Thyroid gland (tissue), 4 donors: Measurements from ENCODE around the gene PIK3AP1. TPM values are rescaled to one million over a fixed set of nuclear protein-coding genes. Genes with fewer than 3 reads are reported as not detected.

Source experiments
- DNase-seq, 2 donors: peaks; one replicate each; pipeline ENCODE4 v3.0.0-alpha.2; 2019
- H3K27ac ChIP-seq, 3 donors: fragments of 200-600 bp; sonication (generic); 1 replicate in 2 of 3; 2 replicates in 1 of 3; pipeline ENCODE4 v1.5.1; 2016 to 2019; ENCODE audit warnings: mild to moderate bottlenecking in 1 of 3, moderate library complexity in 1 of 3
- H3K27me3 ChIP-seq: fragments of 200-600 bp; sonication (generic); one replicate; pipeline ENCODE4 v1.5.1; 2019
- H3K36me3 ChIP-seq, 2 donors: fragments of 200-600 bp; sonication (generic); one replicate each; pipeline ENCODE4 v1.5.1; 2016 to 2019
- H3K4me1 ChIP-seq, 2 donors: fragments of 200-600 bp; sonication (generic); one replicate each; pipeline ENCODE4 v1.5.1; 2017 to 2019
- H3K4me3 ChIP-seq, 3 donors: fragments of 200-600 bp; sonication (generic); replicated peaks in 1 of 3; 1 replicate in 2 of 3; 2 replicates in 1 of 3; pipeline ENCODE4 v1.5.1; 2016; ENCODE audit warnings: mild to moderate bottlenecking in 1 of 3
- H3K9me3 ChIP-seq: fragments of 200-600 bp; sonication (generic); one replicate; pipeline ENCODE4 v1.5.1; 2017
- POLR2A ChIP-seq, 2 donors: fragments of 450-650 bp; IDR thresholded peaks; one replicate each; pipeline ENCODE4 v1.6.1; 2017; ENCODE audit warnings: antibody characterized with exemption in 2 of 2, mild to moderate bottlenecking in 2 of 2, moderate library complexity in 1 of 2
- WGBS, 2 donors: methylation state at CpG; one replicate each; pipeline ENCODE4 v1.1.5; 2017; 5-methylcytosine and 5-hydroxymethylcytosine counted together
- intact Hi-C: fragments of 100-400 bp; cut with DNase I; formaldehyde crosslinking; loops from one replicate; pipeline ENCODE4 v1.15.1; 2023
- total RNA-seq, 4 donors: library from RNA; depleted of rRNA; stranded (reverse); fragments of >200 nt; gene quantifications; one replicate each; pipeline ENCODE4 v1.2.3, GENCODE V29; 2016
- TF ChIP-seq, protein P1 (sequence below), 6 experiments: fragments of 200-600 bp in 3 of 6; fragments of 450-650 bp in 3 of 6; sonication (generic) in 3 of 6; IDR thresholded peaks; one replicate each; pipeline ENCODE4 v1.5.1; 2016 to 2019; ENCODE audit warnings: antibody characterized with exemption in 6 of 6, mild to moderate bottlenecking in 2 of 6, inconsistent platforms in 1 of 6, moderate library complexity in 1 of 6

PIK3AP1 gene
- total RNA-seq, 4 donors from 2014 or later = 8.6 to 13.9 (median 12.0) TPM

DNA sequence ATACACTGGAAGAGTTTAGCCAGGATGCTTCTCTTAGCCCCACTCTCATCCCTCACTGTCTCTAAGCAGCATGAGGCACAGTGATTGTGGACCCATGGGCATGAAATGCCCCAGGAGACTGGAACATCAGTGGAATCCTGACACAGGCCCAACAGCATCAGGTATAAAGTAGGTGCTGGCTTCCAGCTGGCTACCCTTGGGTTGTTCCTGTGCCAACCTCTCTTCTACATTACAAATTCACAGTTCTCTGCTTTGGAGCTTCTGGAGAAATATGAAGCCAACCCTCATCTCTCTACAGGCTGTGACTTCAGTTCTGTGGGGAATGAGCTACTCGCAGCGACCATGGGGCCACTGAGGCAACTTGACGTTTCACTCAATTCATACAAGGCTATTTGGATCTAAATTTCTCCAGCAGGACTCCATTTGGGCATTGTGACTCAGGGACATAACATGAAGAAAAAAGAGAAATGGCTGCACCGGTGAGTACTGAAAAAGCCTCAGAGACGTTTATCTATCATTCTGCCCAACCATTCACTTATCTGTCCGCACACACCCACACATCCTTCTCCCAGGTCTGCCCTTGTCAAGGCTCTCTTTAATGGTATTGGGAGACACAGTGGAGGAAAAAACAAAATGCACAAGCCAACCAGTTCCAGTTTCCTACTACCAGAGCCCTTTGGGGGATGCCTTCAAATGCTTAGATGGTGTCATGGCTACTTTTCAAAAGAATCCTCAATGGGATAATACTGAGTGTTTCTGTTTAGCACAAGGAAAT is 98.1 kb downstream of the PIK3AP1 start:
- Histone ChIP-seq H3K27ac (no peak overlapping the region), H3K36me3 (no peaks in the 10 kb centered on the region), H3K27me3 (no peaks in the 10 kb centered on the region), H3K4me1 (peaks cover 17 to 30% of the 10 kb centered on the region in 2 donors), H3K4me3 (no peak overlapping the region), H3K9me3 (no peaks in the 10 kb centered on the region)
- DNase-seq = no peak
- WGBS, 2 donors = 86 to 92% methylated on average over 6 of the region's 6 CpGs
- intact Hi-C loops = no loop called here
- no peak for TF ChIP-seq POLR2A (IDR thresholded peaks at IDR 0.05)
- TF ChIP-seq, protein P1, sequence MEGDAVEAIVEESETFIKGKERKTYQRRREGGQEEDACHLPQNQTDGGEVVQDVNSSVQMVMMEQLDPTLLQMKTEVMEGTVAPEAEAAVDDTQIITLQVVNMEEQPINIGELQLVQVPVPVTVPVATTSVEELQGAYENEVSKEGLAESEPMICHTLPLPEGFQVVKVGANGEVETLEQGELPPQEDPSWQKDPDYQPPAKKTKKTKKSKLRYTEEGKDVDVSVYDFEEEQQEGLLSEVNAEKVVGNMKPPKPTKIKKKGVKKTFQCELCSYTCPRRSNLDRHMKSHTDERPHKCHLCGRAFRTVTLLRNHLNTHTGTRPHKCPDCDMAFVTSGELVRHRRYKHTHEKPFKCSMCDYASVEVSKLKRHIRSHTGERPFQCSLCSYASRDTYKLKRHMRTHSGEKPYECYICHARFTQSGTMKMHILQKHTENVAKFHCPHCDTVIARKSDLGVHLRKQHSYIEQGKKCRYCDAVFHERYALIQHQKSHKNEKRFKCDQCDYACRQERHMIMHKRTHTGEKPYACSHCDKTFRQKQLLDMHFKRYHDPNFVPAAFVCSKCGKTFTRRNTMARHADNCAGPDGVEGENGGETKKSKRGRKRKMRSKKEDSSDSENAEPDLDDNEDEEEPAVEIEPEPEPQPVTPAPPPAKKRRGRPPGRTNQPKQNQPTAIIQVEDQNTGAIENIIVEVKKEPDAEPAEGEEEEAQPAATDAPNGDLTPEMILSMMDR (IDR thresholded peaks at IDR 0.05) = no peak

DNA sequence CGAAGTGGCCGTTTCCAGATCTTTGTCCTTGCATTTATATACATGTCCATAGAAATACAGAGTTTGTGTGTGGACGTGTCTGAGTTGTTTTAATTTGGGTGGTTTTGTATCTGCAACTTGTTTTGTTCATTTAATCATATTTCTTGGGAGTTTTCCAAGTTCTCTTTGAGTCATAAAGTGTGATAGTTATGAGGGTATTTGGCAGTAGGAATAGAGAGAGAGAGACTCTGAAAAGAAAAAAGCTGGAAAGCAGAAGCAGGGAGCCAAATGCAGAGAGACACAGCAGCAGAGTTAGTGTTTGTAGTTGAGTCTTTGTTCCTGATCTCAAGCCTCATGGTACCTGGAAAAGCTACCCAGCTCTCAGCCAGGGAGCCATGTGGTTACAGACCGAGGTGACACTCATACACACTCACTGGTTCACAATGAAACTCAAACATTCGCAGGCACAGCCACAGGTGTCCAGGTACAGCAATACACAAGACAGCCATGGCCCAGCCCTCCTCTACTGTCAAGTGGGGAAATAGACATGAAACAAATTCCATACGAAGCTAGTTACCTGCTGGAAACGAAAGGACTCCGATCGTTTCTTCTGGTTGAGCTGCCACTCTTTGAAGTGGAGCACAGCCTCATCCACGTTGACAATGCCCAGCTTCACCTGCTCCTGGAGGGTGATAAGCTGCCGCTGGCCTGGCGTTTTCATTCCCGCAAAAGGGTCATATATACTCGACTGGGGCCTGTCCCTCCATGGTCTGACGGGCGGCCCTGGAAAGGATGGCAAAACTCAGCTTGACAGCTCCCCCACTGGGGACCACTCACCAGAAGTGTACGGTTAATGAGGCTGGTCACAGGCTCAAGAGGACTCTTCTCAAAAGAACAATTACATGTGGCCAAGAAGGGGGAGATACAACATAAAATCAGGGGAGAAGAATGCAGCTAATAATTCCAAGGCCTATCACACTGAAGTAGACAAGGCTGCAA is 100.2 kb downstream of the PIK3AP1 start:
- Histone ChIP-seq H3K4me3 (no peak overlapping the region), H3K4me1 (peaks cover 19 to 35% of the 10 kb centered on the region in 2 donors), H3K27me3 (no peaks in the 10 kb centered on the region), H3K36me3 (no peaks in the 10 kb centered on the region), H3K27ac (no peak overlapping the region), H3K9me3 (no peaks in the 10 kb centered on the region)
- 50 to 74% methylated on average over 14 to 17 of the region's 17 CpGs for WGBS, 2 donors
- intact Hi-C loops = no loop called here
- DNase-seq = peak; percentile 20 to 44
- TF ChIP-seq, protein P1 (IDR thresholded peaks at IDR 0.05) = no peak
- no peak for TF ChIP-seq POLR2A (IDR thresholded peaks at IDR 0.05)

DNA sequence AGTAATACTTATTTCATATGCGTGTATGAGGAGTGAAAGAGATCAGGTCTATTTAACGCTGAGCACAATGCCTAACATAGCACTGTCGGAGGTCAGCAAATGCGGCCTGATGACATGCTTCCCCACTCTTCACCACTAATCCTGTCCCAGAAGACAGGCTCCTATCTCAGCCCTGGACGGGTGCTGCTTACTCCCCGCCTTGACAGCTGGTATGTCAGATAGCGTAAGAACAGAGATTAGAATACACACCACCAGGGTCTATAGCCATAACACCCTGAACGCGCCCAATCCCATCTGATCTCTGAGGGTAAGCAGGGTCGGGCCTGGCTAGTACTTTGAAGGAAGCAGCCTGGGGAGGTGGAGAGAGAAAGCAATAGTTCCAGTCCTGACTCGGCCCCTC is 101.2 kb downstream of the PIK3AP1 start:
- DNase-seq = no peak
- peaks cover 19 to 35% of the 10 kb centered on the region in 2 donors for H3K4me1 ChIP-seq
- no peak overlapping the region for H3K4me3 ChIP-seq
- H3K27ac ChIP-seq = peak overlapping the region in 2 of 3 donors; percentile 29 to 59
- H3K27me3 ChIP-seq = no peaks in the 10 kb centered on the region
- intact Hi-C loops = no loop called here
- no peaks in the 10 kb centered on the region for H3K36me3 ChIP-seq
- H3K9me3 ChIP-seq = no peaks in the 10 kb centered on the region
- WGBS, 2 donors = 84 to 89% methylated on average over 11 of the region's 11 CpGs
- no peak for TF ChIP-seq POLR2A (IDR thresholded peaks at IDR 0.05)
- TF ChIP-seq, protein P1 (IDR thresholded peaks at IDR 0.05) = no peak

DNA sequence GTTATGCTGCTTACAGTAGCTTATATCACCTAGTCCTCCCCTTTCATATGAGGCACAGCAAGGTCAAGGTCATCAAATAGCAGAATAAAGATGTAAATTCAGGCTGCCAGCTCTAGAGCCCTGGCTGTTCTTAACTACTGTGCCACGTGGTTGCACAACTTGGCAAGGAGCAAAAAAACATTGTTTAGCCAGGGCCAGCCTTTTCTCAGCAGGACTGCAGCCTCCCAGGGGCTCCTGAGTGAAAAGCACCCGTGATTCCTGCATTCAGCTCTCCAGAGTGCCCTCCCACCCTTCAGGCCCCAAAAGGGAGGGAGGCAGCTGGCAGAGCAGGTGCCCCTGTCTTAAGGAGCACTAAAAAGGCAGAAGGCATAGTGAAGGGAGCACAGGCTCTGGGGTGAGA is 101.7 kb downstream of the PIK3AP1 start:
- no peaks in the 10 kb centered on the region for H3K36me3 ChIP-seq
- H3K27ac ChIP-seq = peak overlapping the region; percentile 7 to 59 (median 29)
- DNase-seq = peak; percentile 87 to 88
- no peak overlapping the region for H3K4me3 ChIP-seq
- H3K4me1 ChIP-seq = peaks cover 19 to 33% of the 10 kb centered on the region in 2 donors
- WGBS, 2 donors = 9 to 24% methylated on average over 2 of the region's 2 CpGs
- no peaks in the 10 kb centered on the region for H3K27me3 ChIP-seq
- intact Hi-C loops = no loop called here
- TF ChIP-seq POLR2A (IDR thresholded peaks at IDR 0.05) = no peak
- TF ChIP-seq, protein P1 (IDR thresholded peaks at IDR 0.05) = peak in 2 of 6 experiments; percentile 9 to 32
- no peaks in the 10 kb centered on the region for H3K9me3 ChIP-seq
